CD14-positive monocyte (primary cell): Measurements from ENCODE around the gene TSPEAR. TPM values are rescaled to one million over a fixed set of nuclear protein-coding genes. Genes with fewer than 3 reads are reported as not detected.
A peak's percentile ranks its signal among the peaks of the same experiment; 100 is the strongest.

Experiments used
- DNase-seq, 3 donors: peaks; one replicate each; pipeline ENCODE4 v3.0.0-alpha.2; 2011 to 2022
- H2AFZ ChIP-seq: 2 replicates; pipeline ENCODE4 v1.6.0; 2012; ENCODE audit warnings: mild to moderate bottlenecking, low read depth, low read length, inconsistent platforms; ENCODE audit not compliant: insufficient read depth, poor library complexity, severe bottlenecking
- H3K27ac ChIP-seq, 2 donors: 1 replicate in 1 of 2; 2 replicates in 1 of 2; pipeline ENCODE4 v1.5.1; 2012 to 2013; ENCODE audit warnings: low read length in 2 of 2, control low read depth in 1 of 2, inconsistent platforms in 1 of 2, low read depth in 1 of 2, mild to moderate bottlenecking in 1 of 2
- H3K27me3 ChIP-seq, 2 donors: one replicate each; pipeline versions ENCODE4 v1.6.0 to v1.6.1; 2011 to 2013; ENCODE audit warnings: low read length in 2 of 2; ENCODE audit not compliant: control insufficient read depth in 2 of 2, insufficient read depth in 2 of 2
- H3K36me3 ChIP-seq, 2 donors: replicated peaks in 1 of 2; 1 replicate in 1 of 2; 2 replicates in 1 of 2; pipeline versions ENCODE4 v1.5.1 to v1.6.1; 2012 to 2013; ENCODE audit warnings: low read length in 2 of 2, control low read depth in 1 of 2, inconsistent platforms in 1 of 2, mild to moderate bottlenecking in 1 of 2; ENCODE audit not compliant: insufficient read depth in 2 of 2, control insufficient read depth in 1 of 2
- H3K4me1 ChIP-seq, 2 donors: 1 replicate in 1 of 2; 2 replicates in 1 of 2; pipeline versions ENCODE4 v1.5.1 to v1.6.1; 2012 to 2013; ENCODE audit warnings: low read length in 2 of 2, control low read depth in 1 of 2, inconsistent platforms in 1 of 2, mild to moderate bottlenecking in 1 of 2, moderate library complexity in 1 of 2; ENCODE audit not compliant: insufficient read depth in 2 of 2, control insufficient read depth in 1 of 2
- H3K4me2 ChIP-seq: replicated peaks from 2 replicates; pipeline ENCODE3; 2012; ENCODE audit warnings: low read length, moderate library complexity, mild to moderate bottlenecking; ENCODE audit not compliant: poor library complexity, severe bottlenecking; ENCODE audit errors: extremely low read depth
- H3K4me3 ChIP-seq, 3 experiments: fragments of 200-600 bp in 1 of 3; sonication (generic) in 1 of 3; replicated peaks in 1 of 3; 1 replicate in 2 of 3; 2 replicates in 1 of 3; pipeline ENCODE4 v1.5.1; 2011 to 2013; ENCODE audit warnings: low read length in 3 of 3, mild to moderate bottlenecking in 3 of 3, control low read depth in 2 of 3, low read depth in 2 of 3, inconsistent platforms in 1 of 3, moderate library complexity in 1 of 3
- H3K79me2 ChIP-seq: 2 replicates; pipeline ENCODE4 v1.6.0; 2012; ENCODE audit warnings: mild to moderate bottlenecking, control low read depth, inconsistent platforms, low read length, moderate library complexity; ENCODE audit not compliant: insufficient read depth
- H3K9ac ChIP-seq: 2 replicates; pipeline ENCODE4 v1.6.0; 2017; ENCODE audit warnings: low read length, mild to moderate bottlenecking; ENCODE audit not compliant: insufficient read depth, poor library complexity, severe bottlenecking
- H3K9me3 ChIP-seq, 2 donors: replicated peaks in 1 of 2; 1 replicate in 1 of 2; 2 replicates in 1 of 2; pipeline versions ENCODE4 v1.5.1 to v1.6.1; 2012 to 2013; ENCODE audit warnings: low read length in 2 of 2, control low read depth in 1 of 2; ENCODE audit not compliant: control insufficient read depth in 1 of 2, insufficient read depth in 1 of 2
- H4K20me1 ChIP-seq: 2 replicates; pipeline ENCODE4 v1.6.0; 2012; ENCODE audit warnings: mild to moderate bottlenecking, low read length, control low read depth, moderate library complexity; ENCODE audit not compliant: insufficient read depth
- H3K27ac Mint-ChIP-seq, 7 donors: one replicate each; pipeline ENCODE4 v1.8.0; 2020; ENCODE audit warnings: mild to moderate bottlenecking in 7 of 7, mixed read lengths in 7 of 7, moderate library complexity in 6 of 7, inconsistent platforms in 2 of 7
- H3K27me3 Mint-ChIP-seq, 3 donors: one replicate each; pipeline ENCODE4 v1.8.0; 2021 to 2022; ENCODE audit warnings: low read depth in 3 of 3, mild to moderate bottlenecking in 3 of 3, mixed read lengths in 3 of 3, moderate library complexity in 3 of 3, inconsistent platforms in 1 of 3
- H3K36me3 Mint-ChIP-seq, 2 donors: one replicate each; pipeline ENCODE4 v1.8.0; 2020; ENCODE audit warnings: mixed read lengths in 2 of 2, inconsistent platforms in 1 of 2, mild to moderate bottlenecking in 1 of 2
- H3K4me1 Mint-ChIP-seq: one replicate; pipeline ENCODE4 v1.8.0; 2020; ENCODE audit warnings: mild to moderate bottlenecking, mixed read lengths
- H3K4me3 Mint-ChIP-seq, 2 donors: one replicate each; pipeline ENCODE4 v1.8.0; 2020; ENCODE audit warnings: mild to moderate bottlenecking in 2 of 2, mixed read lengths in 2 of 2, moderate library complexity in 1 of 2
- H3K9me3 Mint-ChIP-seq, 7 donors: one replicate each; pipeline ENCODE4 v1.8.0; 2020 to 2022; ENCODE audit warnings: mixed read lengths in 7 of 7, mild to moderate bottlenecking in 6 of 7, moderate library complexity in 6 of 7, inconsistent platforms in 2 of 7
- WGBS: methylation state at CpG from one replicate; pipeline ENCODE4 v1.1.5; 2013; ENCODE audit warnings: missing lambda C conversion rate; ENCODE audit not compliant: insufficient coverage; 5-methylcytosine and 5-hydroxymethylcytosine counted together
- intact Hi-C, 2 donors: fragments of 100-400 bp; cut with micrococcal nuclease; formaldehyde crosslinking; loops; one replicate each; pipeline versions ENCODE4 v1.15.0 to v1.15.1; 2023
- polyA plus RNA-seq, 3 donors: library from polyadenylated mRNA; depleted of rRNA in 1 of 3; unstranded in 2 of 3; stranded (reverse) in 1 of 3; fragments of 300-500 nt in 2 of 3; fragments of >200 nt in 1 of 3; fragmentation: Illumina TruSeq in 2 of 3; gene quantifications; 1 replicate in 2 of 3; 2 replicates in 1 of 3; pipeline ENCODE4 v1.2.3, GENCODE V29; 2012 to 2021
- TF ChIP-seq, protein P1 (sequence below): fragments of 200-600 bp; IDR thresholded peaks from one replicate; pipeline ENCODE4 v1.8.0; 2022; ENCODE audit warnings: antibody characterized with exemption, mild to moderate bottlenecking

The TSPEAR gene
- polyA plus RNA-seq, 3 donors, result not detected

DNA sequence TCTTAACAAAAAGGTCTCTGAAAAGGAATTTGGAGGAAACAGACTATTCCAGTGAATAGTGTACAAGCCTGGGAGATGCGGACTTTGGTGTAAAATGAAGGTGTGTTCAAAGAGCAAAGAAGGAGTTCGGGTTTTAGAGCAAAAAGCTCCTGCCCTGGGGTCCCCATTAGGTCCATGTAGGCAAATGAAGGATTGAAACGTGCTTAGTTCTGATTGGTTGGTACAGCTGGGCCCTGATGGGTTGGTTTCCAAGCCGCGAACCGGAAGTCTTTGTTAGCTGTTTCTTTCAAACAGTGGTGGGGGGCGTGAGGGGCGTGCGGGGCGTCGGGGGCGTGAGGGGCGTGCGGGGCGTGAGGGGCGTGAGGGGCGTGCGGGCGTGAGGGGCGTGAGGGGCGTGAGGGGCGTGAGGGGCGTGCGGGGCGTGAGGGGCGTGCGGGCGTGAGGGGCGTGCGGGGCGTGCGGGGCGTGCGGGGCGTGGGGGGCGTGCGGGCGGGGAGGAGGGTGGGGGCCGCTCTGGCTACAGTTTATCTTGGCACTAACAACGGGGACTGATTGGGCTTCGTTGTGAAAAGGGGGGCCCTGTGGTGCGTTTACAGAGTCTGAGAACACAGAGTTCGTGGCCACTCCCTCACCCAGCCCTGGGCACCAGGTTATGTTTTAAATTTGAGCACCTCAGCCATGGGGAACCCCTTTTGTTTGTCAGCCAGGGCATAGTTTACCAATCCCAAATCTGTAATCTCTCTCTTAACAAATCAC is 226.7 kb downstream of the TSPEAR start:
- Histone ChIP-seq H3K4me2 (no peak overlapping the region), H3K36me3 (no peaks in the 10 kb centered on the region), H4K20me1 (no peaks in the 10 kb centered on the region), H3K9me3 (peaks cover 6 to 9% of the 10 kb centered on the region in 2 donors), H3K79me2 (no peaks in the 10 kb centered on the region), H3K4me3 (no peak overlapping the region), H3K27ac (no peak overlapping the region), H3K4me1 (no peaks in the 10 kb centered on the region), H3K27me3 (peaks cover 0 to 3% of the 10 kb centered on the region in 2 donors), H3K9ac (no peak overlapping the region), H2AFZ (no peak overlapping the region)
- H3K36me3 Mint-ChIP-seq, result no peaks in the 10 kb centered on the region
- DNase-seq, result no peak
- H3K4me1 Mint-ChIP-seq, result no peaks in the 10 kb centered on the region
- H3K9me3 Mint-ChIP-seq, result peaks cover 5 to 10% (median 8%) of the 10 kb centered on the region in 7 donors
- peaks cover 5 to 11% (median 6%) of the 10 kb centered on the region in 3 donors for H3K27me3 Mint-ChIP-seq
- 92% methylated on average over 7 of the region's 43 CpGs for WGBS
- TF ChIP-seq, protein P1, sequence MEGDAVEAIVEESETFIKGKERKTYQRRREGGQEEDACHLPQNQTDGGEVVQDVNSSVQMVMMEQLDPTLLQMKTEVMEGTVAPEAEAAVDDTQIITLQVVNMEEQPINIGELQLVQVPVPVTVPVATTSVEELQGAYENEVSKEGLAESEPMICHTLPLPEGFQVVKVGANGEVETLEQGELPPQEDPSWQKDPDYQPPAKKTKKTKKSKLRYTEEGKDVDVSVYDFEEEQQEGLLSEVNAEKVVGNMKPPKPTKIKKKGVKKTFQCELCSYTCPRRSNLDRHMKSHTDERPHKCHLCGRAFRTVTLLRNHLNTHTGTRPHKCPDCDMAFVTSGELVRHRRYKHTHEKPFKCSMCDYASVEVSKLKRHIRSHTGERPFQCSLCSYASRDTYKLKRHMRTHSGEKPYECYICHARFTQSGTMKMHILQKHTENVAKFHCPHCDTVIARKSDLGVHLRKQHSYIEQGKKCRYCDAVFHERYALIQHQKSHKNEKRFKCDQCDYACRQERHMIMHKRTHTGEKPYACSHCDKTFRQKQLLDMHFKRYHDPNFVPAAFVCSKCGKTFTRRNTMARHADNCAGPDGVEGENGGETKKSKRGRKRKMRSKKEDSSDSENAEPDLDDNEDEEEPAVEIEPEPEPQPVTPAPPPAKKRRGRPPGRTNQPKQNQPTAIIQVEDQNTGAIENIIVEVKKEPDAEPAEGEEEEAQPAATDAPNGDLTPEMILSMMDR, result no peak
- intact Hi-C loops, result no loop called here
- peak overlapping the region in 1 of 7 donors; percentile 50 for H3K27ac Mint-ChIP-seq
- H3K4me3 Mint-ChIP-seq, result no peak overlapping the region

DNA sequence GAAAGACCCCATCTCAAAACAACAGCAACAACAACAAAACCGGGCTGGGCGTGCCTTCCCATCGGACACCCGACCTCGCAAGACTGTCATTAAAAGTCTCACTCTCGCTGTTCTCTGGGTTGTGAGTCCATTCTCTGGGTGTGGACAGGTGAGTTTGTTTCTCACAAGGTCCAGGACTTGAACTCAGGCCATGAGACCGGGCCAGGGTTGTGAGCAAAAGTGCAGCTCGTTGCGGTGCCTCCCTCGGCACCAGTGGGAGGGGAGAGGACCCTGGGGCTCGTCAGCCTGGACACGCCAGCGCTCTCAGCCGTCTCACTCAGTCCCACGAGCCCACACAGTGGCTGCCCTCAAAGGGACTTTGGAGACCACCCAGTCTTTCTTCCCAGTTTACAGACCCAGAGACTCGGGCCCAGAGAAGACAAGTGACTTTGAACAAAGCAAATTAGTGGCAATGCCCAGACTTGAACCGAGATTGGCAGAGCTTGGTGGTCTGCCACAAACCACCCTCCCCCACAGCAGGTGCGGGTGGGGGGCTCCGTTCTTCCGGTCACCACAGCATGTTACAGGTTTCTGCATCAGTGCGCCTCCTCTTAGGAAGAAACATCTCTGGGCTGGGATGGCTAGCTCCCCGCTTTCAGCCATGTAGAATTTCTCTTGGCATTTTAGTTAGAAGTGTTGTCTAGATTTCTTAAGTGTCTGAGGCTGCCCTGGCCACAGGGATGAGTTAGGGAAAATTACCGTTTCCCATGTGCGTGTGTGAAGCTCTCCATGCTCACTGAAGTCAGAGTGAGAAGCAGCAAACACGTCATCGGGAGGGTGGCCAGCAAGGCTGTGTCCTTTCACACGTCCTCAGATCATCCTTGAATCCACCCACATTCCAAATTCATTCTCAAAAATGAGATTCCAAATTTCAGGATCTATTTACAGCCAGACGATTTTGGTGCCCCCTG is 227.8 kb downstream of the TSPEAR start:
- Histone ChIP-seq H3K4me3 (no peak overlapping the region), H3K9me3 (peaks cover 6 to 8% of the 10 kb centered on the region in 2 donors), H3K9ac (no peak overlapping the region), H4K20me1 (no peaks in the 10 kb centered on the region), H3K4me1 (no peaks in the 10 kb centered on the region), H3K79me2 (no peaks in the 10 kb centered on the region), H3K27me3 (peaks cover 0 to 3% of the 10 kb centered on the region in 2 donors), H3K27ac (no peak overlapping the region), H2AFZ (no peak overlapping the region), H3K36me3 (no peaks in the 10 kb centered on the region), H3K4me2 (no peak overlapping the region)
- no peak for DNase-seq
- Mint-ChIP-seq H3K4me3 (no peak overlapping the region), H3K27ac (no peak overlapping the region), H3K9me3 (peaks cover 3 to 10% (median 8%) of the 10 kb centered on the region in 7 donors), H3K4me1 (no peaks in the 10 kb centered on the region), H3K36me3 (no peaks in the 10 kb centered on the region), H3K27me3 (peaks cover 5 to 11% (median 6%) of the 10 kb centered on the region in 3 donors)
- TF ChIP-seq, protein P1, result no peak
- 94% methylated on average over 17 of the region's 28 CpGs for WGBS
- intact Hi-C loops, result no loop called here
